ENCODE measurements around the gene FBXO45.
"Not testable (repeated sequence)": the region's sequence is repeated elsewhere in the genome, so short reads cannot be mapped to it uniquely, and the experiment has no call there.

The FBXO45 gene

GRCh38 chr3:196531418-196531817 lies 37.0 kb upstream of the FBXO45 start:
- DNase-seq (ENCODE audit: insufficient read length, low spot score) (no peak), FAIRE-seq (no peak)
- TF ChIP-seq PAX5 (IDR thresholded peaks at IDR 0.05; ENCODE audit: insufficient read depth, low read length, severe bottlenecking) (no peak), SPI1 (IDR thresholded peaks at IDR 0.05; ENCODE audit: low read depth, low read length) (no peak), TAF1 (IDR thresholded peaks at IDR 0.05; ENCODE audit: low read depth, low read length) (no peak), POLR2AphosphoS5 (IDR thresholded peaks at IDR 0.05; ENCODE audit: low read depth, low read length) (no peak), POLR2A (IDR thresholded peaks at IDR 0.05; ENCODE audit: low read depth, low read length) (no peak), POU2F2 (IDR thresholded peaks at IDR 0.05; ENCODE audit: low read depth, low read length) (no peak)

DNA sequence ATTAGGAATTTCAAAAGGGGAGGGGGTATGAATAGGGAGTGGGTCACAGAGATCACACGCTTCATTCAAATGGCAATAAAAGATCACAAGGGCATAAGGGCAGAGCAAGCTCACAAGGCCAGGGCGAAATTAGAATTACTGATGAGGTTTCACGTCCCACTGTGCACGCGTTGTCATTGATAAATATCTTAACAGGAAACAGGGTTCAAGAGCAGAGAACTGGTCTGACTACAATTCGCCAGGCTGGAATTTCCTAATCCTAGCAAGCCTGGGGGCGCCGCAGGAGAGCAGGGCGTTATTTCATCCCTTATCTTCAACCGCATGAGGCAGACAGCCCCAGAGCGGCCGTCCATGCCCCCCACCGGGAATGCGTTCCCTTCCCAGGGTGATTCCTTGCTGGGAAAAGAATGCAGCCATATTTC lies 35.2 kb upstream of the FBXO45 start:
- FAIRE-seq (no peak), DNase-seq (ENCODE audit: insufficient read length, low spot score) (no peak)
- TF ChIP-seq TAF1 (IDR thresholded peaks at IDR 0.05; ENCODE audit: low read depth, low read length) (no peak), SPI1 (IDR thresholded peaks at IDR 0.05; ENCODE audit: low read depth, low read length) (no peak)

DNA sequence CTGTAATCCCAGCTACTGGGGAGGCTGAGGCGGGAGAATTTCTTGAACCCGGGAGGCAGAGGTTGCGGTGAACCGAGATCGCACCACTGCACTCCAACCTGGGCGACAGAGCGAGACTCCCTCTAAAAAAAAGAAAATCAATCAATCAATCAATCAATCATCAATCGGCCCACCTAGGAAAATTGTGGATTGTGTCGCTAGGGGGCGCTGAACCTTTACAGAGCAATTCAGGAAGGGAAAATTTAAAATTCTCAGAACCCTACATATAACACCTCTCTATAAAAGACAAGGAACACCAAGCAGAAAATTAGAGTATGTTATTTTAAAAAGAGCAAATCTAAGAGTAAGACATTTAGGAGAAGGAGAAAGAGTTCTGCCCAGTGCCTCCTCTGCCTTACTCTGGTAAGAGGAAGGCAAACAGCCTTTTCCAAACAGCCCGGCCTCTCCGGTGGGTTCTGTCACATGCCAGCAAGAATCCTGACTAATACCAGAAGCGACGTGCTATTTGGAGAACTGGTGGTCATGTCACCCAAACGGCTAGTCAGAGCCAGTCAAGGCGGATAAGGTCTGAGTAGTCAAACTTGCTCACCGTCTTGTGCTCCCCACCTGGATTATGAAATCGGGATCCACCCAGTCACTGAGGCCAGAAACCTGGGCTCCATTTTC lies 31.0 kb upstream of the FBXO45 start:
- FAIRE-seq (no peak), DNase-seq (ENCODE audit: insufficient read length, low spot score) (no peak)
- TF ChIP-seq POLR2AphosphoS5 (IDR thresholded peaks at IDR 0.05; ENCODE audit: low read depth, low read length) = no peak
- no peak for TF ChIP-seq TAF1 (IDR thresholded peaks at IDR 0.05; ENCODE audit: low read depth, low read length)
- TF ChIP-seq PAX5 (IDR thresholded peaks at IDR 0.05; ENCODE audit: insufficient read depth, low read length, severe bottlenecking) = no peak
- no peak for TF ChIP-seq SPI1 (IDR thresholded peaks at IDR 0.05; ENCODE audit: low read depth, low read length)
- TF ChIP-seq POLR2A (IDR thresholded peaks at IDR 0.05; ENCODE audit: low read depth, low read length) = no peak
- no peak for TF ChIP-seq POU2F2 (IDR thresholded peaks at IDR 0.05; ENCODE audit: low read depth, low read length)

DNA sequence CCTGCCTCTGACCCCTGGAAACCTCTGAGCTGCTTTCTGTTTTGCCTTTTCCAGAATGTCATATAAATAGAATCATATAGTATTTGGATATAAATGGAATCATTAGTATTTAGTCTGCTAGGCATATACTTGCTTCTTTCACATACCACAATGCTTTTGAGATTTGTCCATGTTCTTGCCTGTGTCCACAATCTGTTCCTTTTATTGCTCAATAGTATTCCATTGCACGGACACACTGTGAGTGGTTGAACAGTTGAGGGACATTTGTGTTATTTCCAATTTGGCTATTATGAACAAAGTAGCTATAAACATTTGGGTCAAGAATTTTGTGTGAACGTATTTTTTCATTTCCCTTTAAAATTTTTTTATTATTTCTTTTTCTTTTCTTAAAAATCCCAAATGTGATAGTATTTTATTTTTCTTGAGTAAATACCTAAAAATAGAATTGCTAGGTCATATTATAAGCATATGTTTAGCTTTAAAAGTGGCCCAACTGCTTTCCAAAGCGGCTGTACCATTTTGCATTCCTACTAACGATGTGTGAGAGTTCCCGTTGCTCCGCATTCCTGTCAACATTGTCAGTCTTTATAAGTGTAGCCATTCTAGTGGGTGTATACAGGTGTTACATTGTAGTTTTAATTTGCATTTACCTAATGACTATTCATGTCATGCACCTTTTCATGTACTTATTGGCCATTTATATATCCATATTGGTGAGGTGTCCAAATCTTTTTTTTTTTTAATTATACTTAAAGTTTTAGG lies 26.6 kb upstream of the FBXO45 start:
- DNase-seq (ENCODE audit: insufficient read length, low spot score) = no peak
- no peak for FAIRE-seq
- TF ChIP-seq POLR2A (IDR thresholded peaks at IDR 0.05; ENCODE audit: low read depth, low read length) = no peak
- no peak for TF ChIP-seq PAX5 (IDR thresholded peaks at IDR 0.05; ENCODE audit: insufficient read depth, low read length, severe bottlenecking)
- no peak for TF ChIP-seq POLR2AphosphoS5 (IDR thresholded peaks at IDR 0.05; ENCODE audit: low read depth, low read length)
- no peak for TF ChIP-seq SPI1 (IDR thresholded peaks at IDR 0.05; ENCODE audit: low read depth, low read length)
- TF ChIP-seq POU2F2 (IDR thresholded peaks at IDR 0.05; ENCODE audit: low read depth, low read length) = no peak
- no peak for TF ChIP-seq TAF1 (IDR thresholded peaks at IDR 0.05; ENCODE audit: low read depth, low read length)

GRCh38 chr3:196544491-196544992 lies 23.9 kb upstream of the FBXO45 start:
- no peak for FAIRE-seq
- TF ChIP-seq SPI1 (IDR thresholded peaks at IDR 0.05; ENCODE audit: low read depth, low read length) (0 out of 2 replicates have a peak, but pooled peaks have one; percentile 14), PAX5 (IDR thresholded peaks at IDR 0.05; ENCODE audit: insufficient read depth, low read length, severe bottlenecking) (no peak), POLR2A (IDR thresholded peaks at IDR 0.05; ENCODE audit: low read depth, low read length) (no peak)
- DNase-seq (ENCODE audit: insufficient read length, low spot score) = no peak

- DNase-seq (ENCODE audit: insufficient read length, low spot score) (no peak), FAIRE-seq (no peak)
- TF ChIP-seq POLR2A (IDR thresholded peaks at IDR 0.05; ENCODE audit: low read depth, low read length) = no peak
- no peak for TF ChIP-seq PAX5 (IDR thresholded peaks at IDR 0.05; ENCODE audit: insufficient read depth, low read length, severe bottlenecking)
- no peak for TF ChIP-seq POLR2AphosphoS5 (IDR thresholded peaks at IDR 0.05; ENCODE audit: low read depth, low read length)
- TF ChIP-seq SPI1 (IDR thresholded peaks at IDR 0.05; ENCODE audit: low read depth, low read length) = no peak
- TF ChIP-seq TAF1 (IDR thresholded peaks at IDR 0.05; ENCODE audit: low read depth, low read length) = no peak
- no peak for TF ChIP-seq POU2F2 (IDR thresholded peaks at IDR 0.05; ENCODE audit: low read depth, low read length)
These were observed 21.9 kb upstream of the FBXO45 start for GRCh38 chr3:196546537-196546936.

DNA sequence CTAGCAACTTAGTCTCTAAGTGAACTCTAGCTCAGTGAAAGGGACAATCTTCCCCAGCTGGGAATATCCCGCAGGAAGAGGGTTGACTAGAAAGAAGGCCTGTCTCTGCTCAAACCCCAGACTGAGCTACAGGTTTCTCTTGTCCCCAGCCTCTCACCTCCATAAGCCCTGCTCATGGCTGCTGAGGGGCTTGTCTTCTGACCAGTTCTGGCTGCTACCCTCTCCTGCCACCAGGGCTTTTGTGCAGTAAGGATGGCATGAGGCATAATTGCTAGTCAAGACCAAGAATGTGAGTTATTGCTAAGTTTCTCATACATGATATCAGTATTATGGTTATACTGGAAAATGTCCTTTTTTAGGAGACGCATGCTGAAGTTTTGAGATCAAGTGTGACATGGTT lies 21.4 kb upstream of the FBXO45 start:
- no peak for DNase-seq (ENCODE audit: insufficient read length, low spot score)
- no peak for FAIRE-seq
- TF ChIP-seq PAX5 (IDR thresholded peaks at IDR 0.05; ENCODE audit: insufficient read depth, low read length, severe bottlenecking) = no peak
- no peak for TF ChIP-seq POLR2A (IDR thresholded peaks at IDR 0.05; ENCODE audit: low read depth, low read length)
- TF ChIP-seq SPI1 (IDR thresholded peaks at IDR 0.05; ENCODE audit: low read depth, low read length) = no peak
- no peak for TF ChIP-seq POLR2AphosphoS5 (IDR thresholded peaks at IDR 0.05; ENCODE audit: low read depth, low read length)
- TF ChIP-seq POU2F2 (IDR thresholded peaks at IDR 0.05; ENCODE audit: low read depth, low read length) = no peak
- TF ChIP-seq TAF1 (IDR thresholded peaks at IDR 0.05; ENCODE audit: low read depth, low read length) = no peak

- DNase-seq (ENCODE audit: insufficient read length, low spot score); FAIRE-seq: not testable (repeated sequence)
These were observed 19.1 kb upstream of the FBXO45 start for GRCh38 chr3:196549312-196549711.

- DNase-seq (ENCODE audit: insufficient read length, low spot score); FAIRE-seq: not testable (repeated sequence)
These were observed 18.3 kb upstream of the FBXO45 start for GRCh38 chr3:196550172-196550571.

DNA sequence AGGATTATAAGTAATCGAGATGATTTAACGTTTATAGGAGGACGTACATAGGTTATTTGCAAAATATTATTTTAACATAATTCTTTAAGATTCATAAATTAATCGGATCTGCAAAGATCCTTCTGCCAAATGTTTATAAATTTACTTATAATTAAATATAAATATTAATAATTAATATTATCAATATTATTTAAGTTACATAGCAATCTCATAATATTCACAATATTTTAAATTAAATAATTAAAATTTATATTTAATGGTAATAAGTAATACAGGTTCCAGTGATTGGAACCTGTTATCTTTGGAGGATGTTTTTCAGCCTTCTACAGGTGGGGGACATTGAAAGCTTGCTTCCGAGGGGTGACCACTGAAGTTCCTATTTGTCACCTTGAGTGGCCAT lies 16.2 kb upstream of the FBXO45 start:
- TF ChIP-seq POLR2A (IDR thresholded peaks at IDR 0.05; ENCODE audit: low read depth, low read length) (no peak), TAF1 (IDR thresholded peaks at IDR 0.05; ENCODE audit: low read depth, low read length) (no peak), POU2F2 (IDR thresholded peaks at IDR 0.05; ENCODE audit: low read depth, low read length) (no peak), POLR2AphosphoS5 (IDR thresholded peaks at IDR 0.05; ENCODE audit: low read depth, low read length) (no peak), PAX5 (IDR thresholded peaks at IDR 0.05; ENCODE audit: insufficient read depth, low read length, severe bottlenecking) (no peak), SPI1 (IDR thresholded peaks at IDR 0.05; ENCODE audit: low read depth, low read length) (no peak)
- FAIRE-seq = no peak
- no peak for DNase-seq (ENCODE audit: insufficient read length, low spot score)

All from GM12891 (cell line).